ENCODE results near the gene PXYLP1.
"Not testable (repeated sequence)": the region's sequence is repeated elsewhere in the genome, so short reads cannot be mapped to it uniquely, and the experiment has no call there.

Gene PXYLP1, protein sequence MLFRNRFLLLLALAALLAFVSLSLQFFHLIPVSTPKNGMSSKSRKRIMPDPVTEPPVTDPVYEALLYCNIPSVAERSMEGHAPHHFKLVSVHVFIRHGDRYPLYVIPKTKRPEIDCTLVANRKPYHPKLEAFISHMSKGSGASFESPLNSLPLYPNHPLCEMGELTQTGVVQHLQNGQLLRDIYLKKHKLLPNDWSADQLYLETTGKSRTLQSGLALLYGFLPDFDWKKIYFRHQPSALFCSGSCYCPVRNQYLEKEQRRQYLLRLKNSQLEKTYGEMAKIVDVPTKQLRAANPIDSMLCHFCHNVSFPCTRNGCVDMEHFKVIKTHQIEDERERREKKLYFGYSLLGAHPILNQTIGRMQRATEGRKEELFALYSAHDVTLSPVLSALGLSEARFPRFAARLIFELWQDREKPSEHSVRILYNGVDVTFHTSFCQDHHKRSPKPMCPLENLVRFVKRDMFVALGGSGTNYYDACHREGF

DNA sequence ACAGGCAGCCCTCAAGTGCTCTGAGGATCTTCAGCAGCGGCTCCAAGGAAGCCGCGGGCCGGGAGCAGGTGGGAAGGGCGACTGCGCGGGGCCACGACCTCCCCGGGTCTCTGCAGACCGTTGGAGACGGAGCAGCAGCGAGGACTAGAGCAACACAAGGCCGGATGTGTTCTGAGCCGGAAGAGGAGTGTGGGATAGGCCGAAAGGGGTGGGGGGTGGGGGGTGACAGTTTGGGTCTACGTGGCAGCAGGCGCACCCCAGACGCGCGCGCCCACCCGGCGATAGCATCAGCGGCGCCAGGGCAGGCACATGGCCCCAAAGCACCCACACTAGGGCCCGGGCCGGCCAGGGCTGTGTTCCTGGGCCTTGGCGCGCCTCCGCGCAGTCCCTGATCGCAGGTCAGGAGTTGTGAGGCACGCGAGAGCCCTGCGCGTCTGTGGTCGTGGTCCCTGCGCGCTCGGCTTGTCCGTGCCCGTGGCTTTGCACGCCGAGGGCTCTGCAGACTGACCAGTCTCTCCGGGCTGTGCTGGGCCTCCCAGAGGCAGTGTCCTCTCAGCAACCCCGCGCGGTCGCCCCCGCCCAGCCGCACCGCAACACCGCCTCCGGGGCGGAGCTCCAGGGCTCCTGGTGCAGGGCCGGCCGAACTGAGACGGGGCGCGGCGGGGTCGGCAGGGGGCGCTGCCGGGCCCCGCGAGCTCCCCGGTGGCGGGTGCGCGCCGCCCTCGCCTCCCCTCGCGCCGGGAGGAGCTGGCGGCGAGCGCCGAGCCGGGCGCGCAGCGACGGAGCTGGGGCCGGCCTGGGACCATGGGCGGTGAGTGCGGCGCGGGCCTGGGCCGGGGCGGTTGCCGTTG lies at the start of gene PXYLP1:
Gene PXYLP1 (plus strand): TSS at position 725 of the 851 bp plus-strand sequence. CDS start 28,351 bp downstream, outside the sequence.
- DNase-seq (ENCODE audit: low spot score): peak; percentile 47

DNA sequence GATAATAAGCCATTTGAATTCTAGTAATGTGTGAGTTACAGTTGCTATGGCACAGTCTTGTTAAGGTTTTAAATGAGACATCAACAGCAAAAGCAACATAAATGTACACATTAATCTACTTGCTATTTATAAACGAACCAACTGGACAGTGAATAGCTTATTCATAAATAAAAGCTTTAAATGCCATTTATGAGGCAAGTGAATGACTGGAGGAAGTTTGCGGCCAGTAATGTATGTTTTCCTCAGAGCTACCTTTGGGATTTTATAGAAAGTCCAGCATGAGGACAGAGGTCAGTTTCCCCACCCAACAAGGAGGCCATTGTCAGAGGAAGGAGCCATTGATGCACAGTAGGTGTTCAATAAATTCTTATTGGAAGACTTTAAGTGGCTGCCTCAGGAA lies 48.0 kb upstream of the PXYLP1 start:
- DNase-seq (ENCODE audit: low spot score): no peak

DNA sequence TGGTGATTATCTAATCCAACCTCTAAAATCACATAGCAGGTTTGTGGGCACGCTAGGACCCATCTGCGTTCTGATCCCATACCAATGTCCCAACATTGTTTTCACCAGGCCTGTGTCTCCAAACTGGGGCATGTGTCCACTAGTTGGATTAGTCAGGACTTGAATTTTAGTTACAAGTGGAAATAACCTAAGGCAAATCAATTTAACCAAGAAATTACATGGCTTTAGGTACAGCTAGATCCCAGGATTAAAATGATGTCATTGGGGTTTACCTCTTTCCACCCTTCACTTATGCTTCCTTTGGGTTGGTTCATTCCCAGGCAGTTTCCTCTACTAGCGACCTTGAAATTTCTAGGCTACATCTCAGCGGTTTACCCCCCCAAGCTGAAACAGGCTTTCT lies 47.2 kb upstream of the PXYLP1 start:
- no peak for DNase-seq (ENCODE audit: low spot score)

DNA sequence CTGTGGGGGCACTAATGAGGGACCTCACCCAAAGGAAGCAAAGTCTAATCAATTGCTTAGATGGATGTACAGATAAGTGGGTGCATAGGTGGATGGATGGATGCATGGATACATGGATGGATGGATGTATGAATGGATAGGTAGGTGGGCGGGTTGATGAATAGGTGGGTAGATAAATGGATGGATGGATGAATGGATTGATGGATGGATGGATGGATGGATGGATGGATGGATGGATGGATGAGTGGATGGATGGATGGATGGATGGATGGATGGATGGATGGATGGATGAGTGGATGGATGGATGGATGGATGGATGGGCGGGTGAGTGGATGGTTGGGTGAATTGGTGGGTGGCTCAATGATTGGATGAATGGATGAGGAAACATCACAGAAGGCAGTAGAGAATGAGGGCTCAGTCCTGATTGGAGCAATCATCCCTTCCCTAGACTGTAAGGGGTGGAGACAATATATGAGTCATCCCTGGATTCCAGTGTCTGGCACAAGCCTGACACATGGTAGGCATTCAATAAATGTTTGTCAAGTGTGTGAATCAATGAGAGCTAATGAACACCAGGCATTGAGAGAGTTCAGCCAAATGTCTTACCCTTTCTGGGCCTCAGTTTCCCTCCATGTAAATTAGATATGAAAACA lies 40.4 kb upstream of the PXYLP1 start:
- DNase-seq (ENCODE audit: low spot score): no peak

DNA sequence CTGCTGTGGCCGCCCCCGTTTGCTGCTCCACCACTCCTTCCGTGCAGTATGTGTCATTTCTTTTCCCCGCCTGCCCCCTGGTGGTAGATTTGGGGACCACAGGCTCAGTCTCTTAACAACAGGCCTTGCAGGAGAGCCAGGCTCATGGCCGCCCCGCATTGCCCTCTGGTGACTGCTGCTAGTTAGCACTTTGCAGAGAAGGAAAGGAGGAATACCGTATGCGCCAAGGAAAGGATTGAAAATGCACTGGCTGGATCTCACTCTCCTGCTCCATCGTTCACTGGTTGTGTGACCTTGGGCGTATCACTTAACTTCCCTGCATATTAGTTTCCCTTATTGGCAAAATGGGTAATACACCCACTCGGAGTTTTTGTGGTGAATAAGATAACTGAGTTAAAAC lies 39.3 kb upstream of the PXYLP1 start:
- DNase-seq (ENCODE audit: low spot score): peak; percentile 82

DNA sequence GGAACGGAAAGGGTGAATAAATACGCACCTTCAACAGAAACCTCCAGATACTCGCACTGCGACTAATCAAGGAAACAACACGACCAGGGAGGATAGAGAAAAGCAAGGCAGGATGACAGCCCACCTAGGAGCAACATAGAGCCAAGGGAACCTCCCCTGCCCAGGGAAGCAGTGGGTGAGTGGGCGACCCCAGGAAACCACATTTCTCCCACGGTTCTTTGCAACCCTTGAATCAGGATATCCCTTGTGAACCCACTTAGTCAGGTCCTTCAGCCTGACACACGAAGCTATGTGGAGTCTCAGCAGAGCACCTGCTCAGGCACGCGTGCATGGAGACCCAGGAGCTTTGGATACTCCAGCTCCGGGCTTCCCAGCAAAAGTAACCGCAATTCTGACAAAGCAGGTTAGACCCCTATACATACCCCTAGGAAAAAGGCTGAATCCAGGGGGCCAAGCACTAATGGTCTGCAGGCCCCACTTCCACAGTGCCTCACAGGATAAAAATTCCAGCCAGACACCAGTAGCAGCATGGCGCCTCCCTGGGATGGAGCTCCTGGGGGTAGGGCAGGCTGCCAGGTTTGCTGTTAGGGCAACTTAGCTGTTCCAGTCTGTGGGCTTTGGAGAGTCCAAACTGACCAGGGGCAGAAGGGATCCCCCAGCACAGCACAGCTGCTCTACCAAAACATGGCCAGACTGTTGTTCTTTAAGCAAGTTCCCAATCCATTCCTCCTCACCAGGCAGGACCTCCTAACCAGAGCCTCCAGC lies 38.4 kb upstream of the PXYLP1 start:
- DNase-seq (ENCODE audit: low spot score): no peak

DNA sequence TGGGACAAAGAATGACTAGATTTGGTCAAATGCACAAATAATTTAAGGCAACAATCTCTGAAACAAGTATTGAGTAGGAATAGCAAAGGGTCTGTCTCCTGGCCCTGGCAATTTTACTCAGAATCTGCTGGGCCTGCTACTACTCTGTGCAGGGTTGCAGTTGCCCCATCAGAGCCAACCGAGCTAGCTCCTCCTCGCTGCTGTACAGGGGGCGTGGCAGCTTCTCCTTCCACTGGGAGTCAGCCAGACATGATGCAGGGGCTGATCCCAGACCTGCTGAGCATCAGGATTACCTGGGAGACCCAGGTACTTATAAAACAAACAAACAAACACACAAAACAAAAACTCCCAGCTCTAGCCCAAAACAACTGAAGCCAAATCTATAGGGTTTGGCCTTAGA lies 30.5 kb upstream of the PXYLP1 start:
- no peak for DNase-seq (ENCODE audit: low spot score)

DNA sequence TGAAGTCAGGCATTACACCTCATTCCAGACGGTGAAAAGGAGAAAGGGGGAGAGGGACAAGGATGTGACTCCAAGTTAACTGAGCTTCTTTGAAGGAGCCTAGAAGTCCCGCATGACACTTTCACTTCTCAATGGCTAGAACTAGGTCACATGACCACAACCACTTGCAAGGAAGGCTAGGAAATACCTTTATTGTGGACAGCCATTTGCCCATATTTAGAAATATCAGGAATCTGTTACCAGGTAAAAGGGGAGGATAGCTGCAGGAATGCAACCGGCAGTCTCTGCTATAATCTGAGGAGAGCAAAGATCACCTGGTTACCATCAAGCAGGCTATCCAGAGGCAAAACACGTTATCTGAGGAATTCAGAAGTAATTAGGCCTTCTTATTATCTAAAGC lies 28.9 kb upstream of the PXYLP1 start:
- no peak for DNase-seq (ENCODE audit: low spot score)

DNA sequence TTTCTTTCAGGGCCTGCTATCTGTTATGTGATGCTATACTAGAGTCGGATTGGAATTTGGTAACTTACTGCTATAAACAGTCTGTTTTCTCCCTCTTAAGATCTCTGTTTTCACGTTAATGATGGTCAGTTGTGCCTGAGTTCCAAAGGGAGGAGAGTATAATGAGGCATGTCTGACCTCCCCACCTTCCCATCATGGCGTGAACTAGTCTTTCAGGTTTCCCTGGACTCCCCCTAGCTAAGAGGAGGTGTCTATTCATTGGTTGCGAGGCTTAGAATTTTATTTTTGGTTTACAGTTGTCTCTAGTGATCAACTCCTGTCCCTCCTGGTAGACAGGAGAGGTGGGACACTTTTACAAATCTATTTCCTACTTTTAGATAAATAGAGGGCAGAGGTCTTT lies 27.8 kb upstream of the PXYLP1 start:
- DNase-seq (ENCODE audit: low spot score): no peak

DNA sequence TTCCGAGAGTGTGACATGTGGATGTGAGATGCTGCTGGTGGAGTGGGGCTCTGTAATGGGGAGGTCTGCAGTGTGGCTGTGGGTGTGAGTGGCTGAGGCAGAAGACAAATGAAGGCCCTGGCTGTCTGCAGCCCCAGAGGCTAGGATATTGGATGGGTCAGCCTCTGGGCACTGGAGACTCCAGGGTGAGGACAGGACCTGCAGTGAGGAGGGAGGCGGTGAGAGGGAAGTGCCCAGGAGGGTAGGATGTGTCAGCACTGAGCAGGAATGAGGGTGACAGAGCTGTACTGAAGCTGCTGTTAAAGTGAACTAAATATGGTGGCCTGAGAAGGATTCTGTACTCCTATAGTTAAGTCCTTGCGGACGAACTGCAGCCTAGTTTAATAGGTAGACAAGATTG lies 27.3 kb upstream of the PXYLP1 start:
- DNase-seq (ENCODE audit: low spot score): no peak

DNA sequence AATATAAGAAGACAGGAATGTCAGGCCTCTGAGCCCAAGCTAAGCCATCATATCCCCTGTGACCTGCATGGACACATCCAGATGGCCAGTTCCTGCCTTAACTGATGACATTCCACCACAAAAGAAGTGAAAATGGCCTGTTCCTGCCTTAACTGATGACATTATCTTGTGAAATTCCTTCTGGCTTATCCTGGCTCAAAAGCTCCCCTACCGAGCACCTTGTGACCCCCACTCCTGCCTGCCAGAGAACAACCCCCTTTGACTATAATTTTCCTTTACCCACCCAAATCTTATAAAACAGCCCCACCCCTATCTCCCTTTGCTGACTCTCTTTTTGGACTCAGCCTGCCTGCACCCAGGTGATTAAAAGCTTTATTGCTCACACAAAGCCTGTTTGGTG lies 20.3 kb upstream of the PXYLP1 start:
- DNase-seq (ENCODE audit: low spot score): not testable (repeated sequence)

DNA sequence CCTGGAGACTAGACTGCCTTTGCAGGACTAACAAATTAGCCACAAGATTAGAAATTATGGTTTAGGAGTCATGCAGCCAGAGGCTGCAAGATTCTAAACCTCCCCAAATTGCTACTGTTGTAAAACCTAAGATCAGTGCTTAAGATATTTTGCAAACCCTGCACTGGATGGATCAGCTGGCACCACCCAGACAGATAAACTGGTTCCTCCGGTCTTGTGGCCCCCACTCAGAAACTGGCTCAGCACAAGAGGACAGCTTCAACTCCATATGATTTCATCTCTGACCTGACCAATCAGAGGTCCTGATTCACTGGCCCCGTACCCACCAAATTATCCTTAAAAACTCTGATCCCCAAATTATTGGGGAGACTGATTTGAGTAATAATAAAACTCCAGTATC lies 19.5 kb upstream of the PXYLP1 start:
- DNase-seq (ENCODE audit: low spot score): no peak

DNA sequence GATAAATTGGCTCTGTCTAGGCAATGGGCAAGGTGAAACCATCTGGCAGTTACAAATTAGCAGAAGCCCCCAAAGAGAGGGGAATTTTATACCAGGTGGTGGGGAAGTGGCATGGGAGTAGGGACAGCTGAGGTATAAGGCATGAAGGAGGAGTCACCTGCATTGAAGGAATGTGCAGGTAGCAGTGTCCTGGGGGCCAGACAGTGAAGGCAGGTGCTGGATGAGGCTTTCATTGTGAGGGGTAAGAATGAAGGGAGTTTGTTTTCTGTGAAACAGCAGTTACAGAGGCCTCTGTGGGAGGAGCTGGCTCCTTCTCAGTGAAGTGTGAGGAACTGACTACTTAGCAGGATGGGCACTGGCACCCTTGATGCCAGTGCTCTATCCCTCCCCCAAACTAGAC lies 19.1 kb upstream of the PXYLP1 start:
- no peak for DNase-seq (ENCODE audit: low spot score)

DNA sequence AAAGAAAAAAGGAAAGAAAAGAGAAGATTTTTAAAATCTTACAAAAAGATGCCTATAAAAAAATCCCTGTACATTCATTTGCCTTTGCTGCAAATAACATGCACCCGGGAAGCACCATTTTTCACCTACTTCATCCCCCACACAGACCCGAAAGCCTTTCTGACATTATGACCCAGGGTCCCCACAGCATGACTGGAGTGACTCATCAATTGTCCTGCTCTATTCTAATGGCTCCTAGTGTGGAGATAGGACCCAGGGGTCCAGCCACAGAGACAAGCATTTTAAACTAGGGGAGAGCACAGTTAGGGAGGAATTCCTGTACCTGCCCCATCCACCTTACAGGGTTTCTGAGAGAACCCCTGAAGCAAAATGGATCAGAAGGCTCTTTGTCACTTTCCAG lies 14.7 kb upstream of the PXYLP1 start:
- no peak for DNase-seq (ENCODE audit: low spot score)

DNA sequence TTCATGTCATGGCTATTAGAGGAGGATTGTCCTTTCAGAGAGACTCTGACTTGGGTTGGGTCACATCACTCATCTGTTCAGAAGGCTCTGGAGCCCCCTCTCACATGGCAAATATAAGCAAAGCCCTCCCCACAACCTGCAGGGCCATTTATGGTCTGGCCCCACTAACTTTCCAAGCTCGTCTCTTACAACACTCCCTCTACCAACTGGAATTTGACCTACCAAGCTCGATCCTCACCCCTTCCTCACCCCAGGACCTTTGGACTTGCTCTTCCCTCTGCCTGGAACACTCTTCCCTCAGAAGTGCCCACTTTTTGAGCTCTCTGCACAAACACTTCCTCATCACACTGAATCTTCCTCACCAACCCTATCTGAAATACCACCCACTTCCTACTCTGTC lies 14.2 kb upstream of the PXYLP1 start:
- DNase-seq (ENCODE audit: low spot score): no peak

DNA sequence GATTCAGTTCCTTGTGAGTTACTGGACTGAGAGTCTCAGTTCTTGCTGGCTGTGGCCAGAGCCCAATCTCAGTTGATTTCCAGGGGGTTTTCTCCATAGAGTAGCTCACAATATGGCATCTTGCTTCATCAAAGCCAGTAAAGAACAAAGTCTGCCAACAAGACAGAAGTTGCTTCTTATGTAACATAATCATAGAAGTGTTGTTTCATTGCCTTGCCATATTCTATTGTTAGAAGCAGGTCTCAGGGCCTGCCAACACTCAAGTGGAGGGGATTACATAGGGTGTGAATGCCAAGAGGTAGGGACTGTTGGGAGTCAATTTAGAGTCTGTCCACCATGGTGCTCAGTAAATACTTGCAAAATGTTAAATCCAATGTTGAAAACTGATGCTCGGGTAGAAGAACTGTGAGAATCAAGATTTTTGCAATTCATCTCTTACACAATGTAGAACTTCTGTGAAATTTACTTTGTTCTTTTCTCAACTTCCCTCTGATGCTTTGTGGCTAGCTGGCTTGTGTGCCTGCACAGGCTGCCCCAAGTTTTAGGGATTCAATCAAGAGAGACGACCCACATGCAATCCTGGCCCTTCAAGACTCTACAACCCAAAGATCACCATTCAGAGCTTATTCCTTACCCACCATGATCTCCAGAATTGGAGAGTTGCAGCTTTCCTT lies 13.3 kb upstream of the PXYLP1 start:
- no peak for DNase-seq (ENCODE audit: low spot score)

DNA sequence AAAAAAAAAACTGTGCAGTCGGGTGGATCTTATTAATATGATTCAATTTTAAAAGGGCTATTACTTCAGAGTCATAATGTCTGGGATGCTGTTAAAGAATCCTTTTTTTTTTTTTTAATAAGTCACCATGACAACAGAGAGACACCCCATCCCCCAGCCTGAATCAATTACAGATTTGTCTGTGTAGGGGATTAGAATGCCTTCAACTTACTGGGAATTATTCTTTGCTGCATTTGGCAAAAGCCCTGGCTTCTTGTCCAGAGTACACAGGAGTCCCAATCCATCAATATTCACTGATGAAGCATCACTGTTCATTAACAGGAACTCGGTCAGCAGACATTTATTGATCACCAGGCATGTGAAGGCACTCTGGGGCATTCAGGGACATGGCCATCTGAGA lies 12.7 kb upstream of the PXYLP1 start:
- DNase-seq (ENCODE audit: low spot score): no peak

DNA sequence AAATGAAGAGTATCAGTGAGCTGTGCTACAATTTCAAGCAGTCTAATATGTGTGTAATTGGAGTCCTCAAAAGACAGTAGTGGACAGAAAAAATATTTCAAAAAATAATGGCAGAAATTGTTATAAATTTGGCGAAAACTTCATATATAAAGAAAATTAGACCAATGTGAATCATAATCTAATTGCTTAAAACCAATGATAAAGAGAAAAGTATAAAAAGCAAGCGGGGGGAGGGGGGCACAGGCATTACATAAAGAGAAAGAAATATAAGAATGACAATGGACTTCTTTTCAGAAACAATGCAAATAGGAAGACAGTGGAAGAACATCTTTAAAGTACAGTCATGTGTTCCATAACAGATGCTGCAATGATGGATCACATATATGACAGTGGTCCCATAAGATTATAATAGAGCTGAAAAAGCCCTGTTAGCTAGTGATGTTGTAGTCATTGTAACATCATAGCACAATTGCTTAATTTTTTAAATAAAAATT lies 7.9 kb upstream of the PXYLP1 start:
- no peak for DNase-seq (ENCODE audit: low spot score)

DNA sequence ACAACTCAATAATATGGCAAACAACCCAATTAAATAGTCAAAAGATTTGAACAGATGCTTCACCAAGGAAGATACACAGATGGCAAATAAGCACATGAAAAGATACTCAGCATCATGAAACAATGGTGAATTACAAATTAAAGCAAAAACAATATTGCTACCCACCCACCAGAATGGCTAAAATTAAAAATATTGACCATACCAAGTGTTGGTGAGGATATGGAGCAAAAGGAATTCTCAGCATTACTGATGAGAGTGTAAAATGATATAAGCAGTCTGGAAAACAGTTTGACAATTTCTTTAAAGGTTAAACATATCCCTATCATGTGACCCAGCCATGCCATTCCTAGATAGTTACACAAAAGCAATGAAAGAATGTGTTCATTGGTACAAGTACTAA lies 5.7 kb upstream of the PXYLP1 start:
- no peak for DNase-seq (ENCODE audit: low spot score)

DNA sequence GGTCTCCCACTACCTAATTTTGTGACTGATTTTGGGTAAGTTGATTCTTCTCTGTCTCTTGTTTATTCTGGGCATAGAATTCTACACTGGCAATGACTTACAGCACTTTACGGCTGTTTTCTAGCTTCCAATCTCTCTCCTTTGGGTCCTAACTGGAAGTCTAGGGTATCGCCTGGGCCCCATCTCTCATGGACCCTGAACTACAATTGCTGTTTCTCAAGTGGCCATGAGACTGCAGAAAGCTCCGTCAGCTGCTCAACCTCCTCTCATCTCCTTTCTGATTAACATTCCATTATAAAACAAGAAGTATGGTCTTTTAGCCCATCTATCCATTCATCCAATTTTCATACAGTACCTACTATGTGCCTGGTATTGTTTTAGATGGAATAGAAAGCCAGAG lies 4.4 kb upstream of the PXYLP1 start:
- no peak for DNase-seq (ENCODE audit: low spot score)

DNA sequence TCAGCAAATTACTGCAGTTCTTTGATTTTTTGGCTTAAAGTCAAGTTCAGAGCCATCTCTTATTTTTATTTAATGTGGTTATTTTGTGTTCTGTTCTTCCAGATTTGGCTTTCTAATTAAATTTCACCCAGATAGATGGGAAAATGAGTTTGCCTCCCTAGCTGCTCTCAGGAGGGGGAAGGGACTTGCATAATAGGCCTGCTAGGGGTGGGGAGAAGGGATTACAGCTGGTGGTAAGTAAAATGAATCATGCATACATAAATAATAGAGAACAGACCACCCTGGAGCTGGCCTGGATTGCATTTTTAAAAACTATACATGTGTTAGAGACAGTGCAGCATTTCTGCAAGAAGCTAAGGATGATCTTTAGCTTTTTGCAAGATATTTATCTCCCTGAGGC lies 3.9 kb upstream of the PXYLP1 start:
- no peak for DNase-seq (ENCODE audit: low spot score)

All from hematopoietic multipotent progenitor cell treated with erythropoietin and hydrocortisone succinate and interleukin-3 and kit ligand, for 17 days (in vitro differentiated cells).